ENCODE results near the gene SLC9A4. TPM values are rescaled to one million over a fixed set of nuclear protein-coding genes. Genes with fewer than 3 reads are reported as not detected.

The SLC9A4 gene
- polyA plus RNA-seq, 4 donors: 0.07 TPM; not detected in 3

DNA sequence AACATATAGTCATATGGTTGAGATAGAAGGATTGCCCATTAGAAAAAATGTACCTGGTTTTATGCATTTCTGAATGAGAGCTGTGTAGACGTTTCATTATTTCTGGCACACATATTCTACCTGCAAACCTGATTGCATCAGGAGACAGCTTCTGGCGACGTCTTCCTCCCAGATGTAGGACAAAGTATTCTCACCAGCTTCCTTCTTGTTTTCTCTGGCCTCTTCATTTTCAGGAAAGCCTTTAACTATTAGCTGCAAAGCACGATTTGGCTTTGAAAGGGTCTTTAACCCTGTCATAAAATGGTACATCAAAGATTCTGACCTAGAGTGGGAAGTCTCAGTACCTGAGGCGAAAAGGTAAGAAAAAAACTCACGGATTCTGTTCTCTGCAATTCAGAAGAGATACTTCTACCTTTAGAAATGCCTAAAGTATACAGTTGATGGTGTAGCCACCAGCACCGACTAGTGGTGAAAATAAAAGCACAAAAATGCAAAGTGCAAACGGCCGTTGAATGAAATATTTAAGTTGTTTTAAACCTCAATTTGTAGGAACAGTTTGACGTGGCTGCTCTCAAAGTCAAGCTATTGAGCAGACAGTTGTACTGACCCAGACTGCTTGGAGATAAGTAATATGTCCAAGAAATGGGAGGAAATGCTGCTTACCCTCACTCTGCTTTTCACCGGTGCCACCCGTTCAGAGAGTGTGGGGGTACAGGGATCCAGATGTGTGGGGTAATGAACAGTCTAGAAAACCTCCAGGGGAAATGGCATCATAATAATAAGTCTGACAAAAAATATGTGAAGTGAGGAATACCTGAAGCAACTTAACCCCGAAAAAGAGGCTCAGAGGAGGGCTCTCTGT, 29.8 kb upstream of the SLC9A4 start:
- 23 to 31% (median 25%) methylated on average over 13 of the region's 13 CpGs for WGBS, 3 donors

DNA sequence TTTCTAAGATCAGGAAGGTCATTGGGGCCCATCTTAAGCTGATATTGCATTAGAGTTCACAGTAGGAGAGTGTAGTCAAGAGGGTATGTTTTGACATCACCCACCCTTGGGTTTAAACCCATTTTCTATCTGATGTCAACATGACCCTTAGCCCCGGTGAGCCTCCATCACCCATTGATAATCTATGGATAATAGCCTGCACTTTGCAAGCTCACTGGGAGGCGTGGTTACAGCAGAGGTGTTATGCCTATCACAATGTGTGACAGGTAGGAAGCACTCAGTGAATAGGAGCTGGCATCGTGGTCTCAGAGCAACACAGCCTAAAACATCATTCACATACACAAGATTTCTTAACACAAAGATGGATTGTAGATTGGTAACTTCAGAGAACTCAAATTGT, 28.8 kb upstream of the SLC9A4 start:
- Histone ChIP-seq H3K27me3 (ENCODE audit: control insufficient read depth in 3 of 3, insufficient read depth in 3 of 3, low read length in 3 of 3) (no peaks in the 10 kb centered on the region), H3K9me3 (ENCODE audit: control insufficient read depth in 2 of 2, insufficient read depth in 1 of 2, low read depth in 1 of 2, low read length in 1 of 2) (no peaks in the 10 kb centered on the region), H3K4me1 (ENCODE audit: control insufficient read depth in 3 of 3, insufficient read depth in 2 of 3, low read depth in 1 of 3, low read length in 2 of 3) (no peaks in the 10 kb centered on the region), H3K36me3 (ENCODE audit: control insufficient read depth in 3 of 3, insufficient read depth in 2 of 3, low read depth in 1 of 3, low read length in 3 of 3) (no peaks in the 10 kb centered on the region), H3K27ac (ENCODE audit: low read depth in 1 of 3, low read length in 2 of 3) (no peak overlapping the region), H3K4me3 (ENCODE audit: low read depth in 1 of 3, low read length in 3 of 3) (no peak overlapping the region)
- no peak for DNase-seq
- 32 to 66% (median 47%) methylated on average over 3 of the region's 3 CpGs for WGBS, 3 donors
- FAIRE-seq: no peak

More for the DNA sequence above, 29.8 kb upstream of the SLC9A4 start:
- Histone ChIP-seq H3K9me3 (ENCODE audit: control insufficient read depth in 2 of 2, insufficient read depth in 1 of 2, low read depth in 1 of 2, low read length in 1 of 2) (no peaks in the 10 kb centered on the region), H3K27ac (ENCODE audit: low read depth in 1 of 3, low read length in 2 of 3) (peak overlapping the region in 2 of 3 donors; percentile 21 to 28), H3K4me1 (ENCODE audit: control insufficient read depth in 3 of 3, insufficient read depth in 2 of 3, low read depth in 1 of 3, low read length in 2 of 3) (peaks cover 0 to 3% (median 0%) of the 10 kb centered on the region in 3 donors), H3K36me3 (ENCODE audit: control insufficient read depth in 3 of 3, insufficient read depth in 2 of 3, low read depth in 1 of 3, low read length in 3 of 3) (no peaks in the 10 kb centered on the region), H3K4me3 (ENCODE audit: low read depth in 1 of 3, low read length in 3 of 3) (no peak overlapping the region), H3K27me3 (ENCODE audit: control insufficient read depth in 3 of 3, insufficient read depth in 3 of 3, low read length in 3 of 3) (no peaks in the 10 kb centered on the region)
- DNase-seq (peak; percentile 47 to 50), FAIRE-seq (no peak)

DNA sequence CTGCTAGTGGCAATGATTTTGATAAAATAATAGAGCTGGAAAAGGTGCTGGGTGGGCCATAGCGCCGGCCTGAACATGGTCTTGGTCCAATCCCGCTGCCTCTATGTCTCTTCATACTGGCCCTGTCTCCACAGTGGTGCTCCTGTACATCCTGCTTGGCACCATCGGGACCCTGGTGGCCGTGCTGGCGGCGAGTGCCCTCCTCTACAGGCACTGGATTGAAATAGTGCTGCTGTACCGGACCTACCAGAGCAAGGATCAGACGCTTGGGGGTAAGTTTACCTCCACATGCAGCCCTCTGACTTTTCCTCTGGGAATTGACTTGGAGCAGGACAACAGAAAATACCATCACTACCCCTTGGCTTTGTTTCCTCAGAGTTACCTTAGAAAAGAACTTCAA, 26.1 kb upstream of the SLC9A4 start:
- no peaks in the 10 kb centered on the region for H3K4me1 ChIP-seq (ENCODE audit: control insufficient read depth in 3 of 3, insufficient read depth in 2 of 3, low read depth in 1 of 3, low read length in 2 of 3)
- 83 to 98% (median 95%) methylated on average over 9 of the region's 9 CpGs for WGBS, 3 donors
- DNase-seq: no peak
- no peak overlapping the region for H3K4me3 ChIP-seq (ENCODE audit: low read depth in 1 of 3, low read length in 3 of 3)
- no peaks in the 10 kb centered on the region for H3K36me3 ChIP-seq (ENCODE audit: control insufficient read depth in 3 of 3, insufficient read depth in 2 of 3, low read depth in 1 of 3, low read length in 3 of 3)
- H3K27ac ChIP-seq (ENCODE audit: low read depth in 1 of 3, low read length in 2 of 3): no peak overlapping the region
- no peak for FAIRE-seq
- H3K27me3 ChIP-seq (ENCODE audit: control insufficient read depth in 3 of 3, insufficient read depth in 3 of 3, low read length in 3 of 3): no peaks in the 10 kb centered on the region
- H3K9me3 ChIP-seq (ENCODE audit: control insufficient read depth in 2 of 2, insufficient read depth in 1 of 2, low read depth in 1 of 2, low read length in 1 of 2): no peaks in the 10 kb centered on the region

DNA sequence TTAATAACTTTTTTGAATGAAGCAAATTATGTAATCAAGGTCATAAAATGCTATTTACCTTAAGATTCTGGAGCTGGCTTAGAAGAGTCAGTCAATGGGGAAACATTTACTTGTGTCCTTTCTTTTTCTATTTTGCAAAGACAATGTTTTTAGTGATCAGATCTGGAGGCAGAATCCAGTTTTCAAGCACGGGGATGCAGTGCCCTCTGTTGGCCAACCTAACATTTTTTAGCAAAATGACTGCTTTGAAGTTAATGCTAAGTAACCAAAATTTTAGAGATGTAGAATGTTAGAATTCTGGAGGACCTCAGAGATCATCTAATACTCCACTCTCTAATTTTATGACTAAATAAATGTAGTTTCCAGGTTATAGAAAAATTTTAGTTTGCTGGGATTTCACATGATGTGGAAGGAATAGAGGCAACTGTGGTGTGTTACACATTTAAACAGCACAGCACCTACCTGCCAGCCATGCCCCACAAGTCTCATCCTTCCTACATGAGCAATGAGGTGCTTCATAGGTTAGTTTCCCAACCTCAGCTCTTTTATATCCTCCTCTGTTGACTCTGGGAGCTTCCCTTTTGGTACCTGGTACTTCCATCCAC, 23.6 kb upstream of the SLC9A4 start:
- FAIRE-seq: no peak
- no peaks in the 10 kb centered on the region for H3K36me3 ChIP-seq (ENCODE audit: control insufficient read depth in 3 of 3, insufficient read depth in 2 of 3, low read depth in 1 of 3, low read length in 3 of 3)
- no peak overlapping the region for H3K4me3 ChIP-seq (ENCODE audit: low read depth in 1 of 3, low read length in 3 of 3)
- peak; percentile 35 to 44 for DNase-seq
- no peaks in the 10 kb centered on the region for H3K9me3 ChIP-seq (ENCODE audit: control insufficient read depth in 2 of 2, insufficient read depth in 1 of 2, low read depth in 1 of 2, low read length in 1 of 2)
- peaks cover 0 to 7% (median 4%) of the 10 kb centered on the region in 3 donors for H3K4me1 ChIP-seq (ENCODE audit: control insufficient read depth in 3 of 3, insufficient read depth in 2 of 3, low read depth in 1 of 3, low read length in 2 of 3)
- 0% methylated on average over 1 of the region's 1 CpG for WGBS, 3 donors
- no peak overlapping the region for H3K27ac ChIP-seq (ENCODE audit: low read depth in 1 of 3, low read length in 2 of 3)
- no peaks in the 10 kb centered on the region for H3K27me3 ChIP-seq (ENCODE audit: control insufficient read depth in 3 of 3, insufficient read depth in 3 of 3, low read length in 3 of 3)

DNA sequence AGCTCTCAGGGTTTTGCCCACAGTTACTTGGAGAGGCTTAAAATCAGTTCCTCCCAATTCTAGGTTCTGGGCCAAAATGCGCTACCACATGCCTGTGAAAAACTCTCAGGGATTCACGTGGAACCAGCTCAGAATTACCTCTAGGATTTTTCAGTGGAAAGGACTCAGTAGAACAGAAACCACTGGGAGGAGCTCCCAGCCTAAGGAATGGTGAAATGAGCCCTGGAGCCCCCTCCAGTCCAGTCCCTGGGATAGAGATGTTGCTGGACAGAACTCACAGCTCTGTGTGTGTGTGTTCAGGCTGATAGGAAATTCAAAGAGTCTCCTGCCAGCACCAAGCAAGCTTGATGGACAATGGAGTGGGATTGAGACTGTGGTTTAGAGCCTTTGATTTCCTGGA, 21.1 kb upstream of the SLC9A4 start:
- FAIRE-seq (no peak), DNase-seq (no peak)
- no peaks in the 10 kb centered on the region for H3K27me3 ChIP-seq (ENCODE audit: control insufficient read depth in 3 of 3, insufficient read depth in 3 of 3, low read length in 3 of 3)
- WGBS, 3 donors: 63 to 79% (median 76%) methylated on average over 2 of the region's 2 CpGs
- H3K9me3 ChIP-seq (ENCODE audit: control insufficient read depth in 2 of 2, insufficient read depth in 1 of 2, low read depth in 1 of 2, low read length in 1 of 2): no peaks in the 10 kb centered on the region
- no peaks in the 10 kb centered on the region for H3K36me3 ChIP-seq (ENCODE audit: control insufficient read depth in 3 of 3, insufficient read depth in 2 of 3, low read depth in 1 of 3, low read length in 3 of 3)
- peaks cover 0 to 7% (median 7%) of the 10 kb centered on the region in 3 donors for H3K4me1 ChIP-seq (ENCODE audit: control insufficient read depth in 3 of 3, insufficient read depth in 2 of 3, low read depth in 1 of 3, low read length in 2 of 3)
- H3K4me3 ChIP-seq (ENCODE audit: low read depth in 1 of 3, low read length in 3 of 3): no peak overlapping the region
- no peak overlapping the region for H3K27ac ChIP-seq (ENCODE audit: low read depth in 1 of 3, low read length in 2 of 3)

DNA sequence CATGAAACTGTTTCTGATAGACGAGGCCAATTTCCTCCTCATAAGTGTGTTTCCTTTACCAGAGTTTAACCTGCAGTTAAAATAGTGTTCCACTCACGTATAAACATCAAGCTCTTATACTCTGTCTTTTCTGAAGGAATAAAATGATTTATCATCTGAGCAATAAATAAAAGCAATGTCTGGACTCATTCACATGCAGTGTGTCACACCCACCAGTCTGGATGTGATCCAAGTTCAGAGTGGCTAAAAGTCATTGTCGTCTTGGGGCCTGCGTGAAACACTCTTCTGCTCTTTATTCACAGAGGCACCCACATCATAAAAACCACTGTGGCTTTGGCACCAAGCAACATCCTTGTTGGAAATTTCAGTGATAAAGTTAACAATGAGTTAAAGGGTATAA, 19.5 kb upstream of the SLC9A4 start:
- Histone ChIP-seq H3K27ac (ENCODE audit: low read depth in 1 of 3, low read length in 2 of 3) (no peak overlapping the region), H3K4me1 (ENCODE audit: control insufficient read depth in 3 of 3, insufficient read depth in 2 of 3, low read depth in 1 of 3, low read length in 2 of 3) (peaks cover 0 to 7% (median 7%) of the 10 kb centered on the region in 3 donors), H3K9me3 (ENCODE audit: control insufficient read depth in 2 of 2, insufficient read depth in 1 of 2, low read depth in 1 of 2, low read length in 1 of 2) (no peaks in the 10 kb centered on the region), H3K27me3 (ENCODE audit: control insufficient read depth in 3 of 3, insufficient read depth in 3 of 3, low read length in 3 of 3) (no peaks in the 10 kb centered on the region), H3K36me3 (ENCODE audit: control insufficient read depth in 3 of 3, insufficient read depth in 2 of 3, low read depth in 1 of 3, low read length in 3 of 3) (no peaks in the 10 kb centered on the region), H3K4me3 (ENCODE audit: low read depth in 1 of 3, low read length in 3 of 3) (no peak overlapping the region)
- DNase-seq (peak; percentile 66 to 90), FAIRE-seq (no peak)
- 21 to 43% (median 31%) methylated on average over 4 of the region's 4 CpGs for WGBS, 3 donors

DNA sequence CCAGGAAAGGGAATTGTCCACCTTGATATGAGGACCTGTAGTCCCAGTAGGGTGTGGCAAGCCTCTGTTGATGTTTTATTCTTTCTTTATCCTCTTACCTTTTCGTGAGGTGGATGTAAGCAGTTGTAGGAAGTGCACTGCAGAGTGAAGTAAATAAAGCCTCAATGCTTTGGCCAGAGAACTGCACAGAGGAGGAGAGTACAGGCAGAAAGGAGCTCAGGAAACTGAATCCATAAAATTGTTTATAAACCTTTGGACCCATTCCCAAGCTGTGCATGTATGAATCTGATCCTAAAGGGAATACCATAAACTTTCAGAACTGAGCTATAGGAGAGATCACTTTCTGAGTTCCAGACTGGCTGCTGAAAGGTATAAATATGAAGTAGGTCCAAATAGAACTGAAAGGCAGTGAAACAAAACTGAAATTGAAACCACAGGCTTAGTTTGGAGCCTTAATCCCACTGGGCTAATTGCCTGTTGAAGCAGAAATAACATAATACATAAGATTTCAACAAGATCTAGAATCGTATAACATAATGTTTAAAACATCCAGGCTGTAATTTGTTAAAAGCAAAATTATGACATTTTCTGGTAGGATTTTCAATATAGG, 17.9 kb upstream of the SLC9A4 start:
- Histone ChIP-seq H3K36me3 (ENCODE audit: control insufficient read depth in 3 of 3, insufficient read depth in 2 of 3, low read depth in 1 of 3, low read length in 3 of 3) (no peaks in the 10 kb centered on the region), H3K9me3 (ENCODE audit: control insufficient read depth in 2 of 2, insufficient read depth in 1 of 2, low read depth in 1 of 2, low read length in 1 of 2) (no peaks in the 10 kb centered on the region), H3K4me1 (ENCODE audit: control insufficient read depth in 3 of 3, insufficient read depth in 2 of 3, low read depth in 1 of 3, low read length in 2 of 3) (peaks cover 0 to 7% (median 7%) of the 10 kb centered on the region in 3 donors), H3K27ac (ENCODE audit: low read depth in 1 of 3, low read length in 2 of 3) (no peak overlapping the region), H3K4me3 (ENCODE audit: low read depth in 1 of 3, low read length in 3 of 3) (no peak overlapping the region), H3K27me3 (ENCODE audit: control insufficient read depth in 3 of 3, insufficient read depth in 3 of 3, low read length in 3 of 3) (no peaks in the 10 kb centered on the region)
- peak; percentile 5 to 30 for DNase-seq
- no peak for FAIRE-seq
- 36 to 53% (median 49%) methylated on average over 2 of the region's 2 CpGs for WGBS, 3 donors

DNA sequence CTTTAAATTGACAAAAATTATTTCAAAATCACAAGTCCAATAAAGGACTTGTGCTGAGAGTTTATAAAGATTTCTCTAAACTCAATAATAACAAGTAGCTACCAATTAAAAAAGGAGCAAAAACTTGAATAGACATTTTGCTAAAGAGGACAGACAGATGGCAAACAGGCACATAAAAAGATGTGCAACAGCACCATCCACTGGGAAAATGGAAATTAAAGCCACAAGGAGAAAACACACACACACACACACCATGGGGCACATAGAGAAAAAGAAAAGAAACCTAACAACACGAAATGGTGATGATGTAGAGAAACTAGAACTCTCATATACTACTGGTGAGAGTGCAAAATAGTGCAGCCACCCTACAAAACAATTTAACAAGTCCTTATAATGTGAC, 12.6 kb upstream of the SLC9A4 start:
- no peak for FAIRE-seq
- no peaks in the 10 kb centered on the region for H3K9me3 ChIP-seq (ENCODE audit: control insufficient read depth in 2 of 2, insufficient read depth in 1 of 2, low read depth in 1 of 2, low read length in 1 of 2)
- no peak overlapping the region for H3K4me3 ChIP-seq (ENCODE audit: low read depth in 1 of 3, low read length in 3 of 3)
- H3K36me3 ChIP-seq (ENCODE audit: control insufficient read depth in 3 of 3, insufficient read depth in 2 of 3, low read depth in 1 of 3, low read length in 3 of 3): no peaks in the 10 kb centered on the region
- WGBS, 3 donors: 60 to 78% (median 69%) methylated on average over 1 of the region's 1 CpG
- peaks cover 0 to 4% (median 2%) of the 10 kb centered on the region in 3 donors for H3K27me3 ChIP-seq (ENCODE audit: control insufficient read depth in 3 of 3, insufficient read depth in 3 of 3, low read length in 3 of 3)
- DNase-seq: no peak
- H3K4me1 ChIP-seq (ENCODE audit: control insufficient read depth in 3 of 3, insufficient read depth in 2 of 3, low read depth in 1 of 3, low read length in 2 of 3): no peaks in the 10 kb centered on the region
- H3K27ac ChIP-seq (ENCODE audit: low read depth in 1 of 3, low read length in 2 of 3): no peak overlapping the region
